Ecto neural progenitor cell (in vitro differentiated cells): ENCODE measurements around the gene CMYA5.
"Not testable (repeated sequence)": the region's sequence is repeated elsewhere in the genome, so short reads cannot be mapped to it uniquely, and the experiment has no call there.

Experiments used
- DNase-seq: peaks from one replicate; pipeline ENCODE4 v3.0.0-alpha.2; 2018; ENCODE audit warnings: low spot score

The CMYA5 gene

DNA sequence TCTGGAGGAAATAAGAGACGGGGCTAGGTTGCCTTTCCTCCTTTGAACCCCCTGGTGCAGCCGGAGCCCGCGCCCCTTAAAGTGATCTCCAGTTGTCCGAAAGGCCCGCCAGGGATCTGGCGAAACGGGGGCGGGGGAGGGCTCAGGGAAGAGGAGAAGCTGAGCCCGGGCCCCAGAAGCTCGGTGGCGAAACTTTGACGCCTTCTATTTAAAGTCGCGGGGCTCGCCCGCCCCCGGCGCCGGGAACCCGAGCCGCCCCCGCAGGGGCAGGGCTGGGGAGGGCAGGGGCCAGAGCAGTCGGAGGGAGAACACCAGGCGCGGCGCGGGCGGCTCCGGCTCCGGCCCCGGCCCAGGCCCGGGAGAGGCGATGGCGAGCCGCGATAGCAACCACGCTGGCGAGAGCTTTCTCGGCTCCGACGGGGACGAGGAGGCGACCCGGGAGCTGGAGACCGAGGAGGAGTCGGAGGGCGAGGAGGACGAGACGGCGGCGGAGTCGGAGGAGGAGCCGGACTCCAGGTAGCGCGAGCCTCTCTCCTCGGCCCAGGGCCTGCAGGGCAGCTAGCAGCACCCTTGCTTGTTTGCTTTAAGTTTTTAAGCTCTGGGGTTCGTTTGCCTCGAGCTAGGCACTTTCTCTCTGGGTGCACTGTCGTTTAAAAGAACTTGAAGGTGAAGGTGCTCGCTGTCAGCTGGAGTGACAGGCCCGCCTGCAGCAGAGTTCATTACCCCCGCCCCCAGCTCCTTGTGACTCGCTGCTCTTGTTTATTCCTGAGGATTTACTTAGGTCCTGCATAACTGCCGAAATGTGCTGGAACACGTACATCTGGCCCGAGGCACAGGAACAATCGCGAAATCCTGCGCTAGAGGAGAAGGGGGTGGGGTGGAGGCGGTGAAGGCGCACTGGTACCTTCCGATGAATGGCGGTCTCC is at the start of gene CMYA5:
CMYA5 (plus strand) TSS at position 296 of the 926 bp plus-strand sequence; CDS start at position 368, 72 bp downstream.
- DNase-seq, result peak; percentile 73

DNA sequence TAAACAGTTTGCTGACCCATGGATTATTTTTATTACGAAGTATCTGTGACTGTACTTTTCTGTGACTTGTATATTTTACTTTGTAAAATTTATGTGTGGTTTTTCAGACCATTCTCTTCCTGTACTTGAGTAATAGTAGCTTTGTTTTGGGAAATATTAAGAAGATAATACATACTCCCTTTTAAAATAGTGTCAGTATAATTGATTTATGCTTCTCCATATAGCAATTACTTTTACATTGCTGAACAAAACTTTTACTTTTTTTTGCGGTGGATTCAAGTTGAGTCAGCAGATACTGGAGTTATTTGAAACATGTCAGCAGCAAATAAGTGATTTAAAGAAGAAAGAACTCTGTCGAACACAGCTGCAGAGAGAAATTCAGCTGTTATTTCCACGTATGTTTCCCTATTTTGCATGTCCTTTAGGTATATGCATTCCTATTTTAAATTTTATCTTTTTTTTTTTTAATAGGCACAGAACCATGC is 49.0 kb upstream of the CMYA5 start:
- no peak for DNase-seq

GRCh38 chr5:79641414-79641813 is 48.2 kb upstream of the CMYA5 start:
- no peak for DNase-seq

- DNase-seq, result no peak
Measured at GRCh38 chr5:79642210-79642609, 47.4 kb upstream of the CMYA5 start.

DNA sequence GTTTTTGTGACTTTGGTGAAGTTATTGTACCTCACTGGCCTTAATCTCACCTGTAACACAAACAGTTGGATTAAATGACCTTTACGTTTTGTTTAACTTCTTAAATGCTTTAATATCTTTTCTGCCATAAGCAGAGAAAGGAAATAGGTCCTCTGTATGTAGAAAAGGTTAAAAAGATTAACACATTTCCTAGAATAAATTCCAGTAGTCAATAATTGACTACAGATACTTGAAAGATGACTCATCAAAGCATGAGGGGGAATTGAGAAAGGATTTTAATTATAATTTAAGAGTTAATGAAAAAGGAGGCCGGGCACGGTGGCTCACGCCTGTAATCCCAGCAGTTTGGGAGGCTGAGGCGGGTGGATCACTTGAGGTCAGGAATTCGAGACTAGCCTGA is 35.8 kb upstream of the CMYA5 start:
- DNase-seq, result no peak

- DNase-seq, result no peak
Measured at GRCh38 chr5:79663212-79663611, 26.4 kb upstream of the CMYA5 start.

GRCh38 chr5:79666758-79667157 is 22.9 kb upstream of the CMYA5 start:
- no peak for DNase-seq

GRCh38 chr5:79672392-79672791 is 17.2 kb upstream of the CMYA5 start:
- no peak for DNase-seq

- not testable (repeated sequence) for DNase-seq
Measured at GRCh38 chr5:79676354-79676753, 13.3 kb upstream of the CMYA5 start.

GRCh38 chr5:79682102-79682501 is 7.5 kb upstream of the CMYA5 start:
- DNase-seq, result not testable (repeated sequence)

GRCh38 chr5:79684782-79685181 is 4.9 kb upstream of the CMYA5 start:
- DNase-seq, result no peak

GRCh38 chr5:79685627-79686026 is 4.0 kb upstream of the CMYA5 start:
- no peak for DNase-seq

- no peak for DNase-seq
Measured at GRCh38 chr5:79686799-79687198, 2.8 kb upstream of the CMYA5 start.

DNA sequence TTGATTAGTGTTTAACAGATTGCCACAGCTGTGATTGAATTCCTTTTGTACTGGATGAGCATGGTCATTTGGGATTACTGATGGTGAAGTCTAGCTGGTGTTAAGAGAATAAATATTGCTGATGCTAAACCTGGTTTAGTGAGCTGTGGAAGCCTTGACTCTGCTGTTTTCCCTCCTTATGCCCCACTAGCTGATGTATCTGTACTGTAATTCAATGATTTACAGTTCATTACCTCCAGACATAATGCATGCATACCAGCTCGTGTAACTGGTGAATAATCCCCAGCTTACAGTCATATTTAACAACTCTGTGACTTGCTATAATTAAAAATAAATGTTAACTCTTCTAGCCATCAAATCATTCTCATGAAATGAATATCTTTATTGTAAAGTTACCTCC is 1.7 kb upstream of the CMYA5 start:
- no peak for DNase-seq

GRCh38 chr5:79691007-79691406 is 1.4 kb downstream of the CMYA5 start:
- no peak for DNase-seq

- no peak for DNase-seq
Measured at GRCh38 chr5:79692596-79692995, 3.0 kb downstream of the CMYA5 start.

DNA sequence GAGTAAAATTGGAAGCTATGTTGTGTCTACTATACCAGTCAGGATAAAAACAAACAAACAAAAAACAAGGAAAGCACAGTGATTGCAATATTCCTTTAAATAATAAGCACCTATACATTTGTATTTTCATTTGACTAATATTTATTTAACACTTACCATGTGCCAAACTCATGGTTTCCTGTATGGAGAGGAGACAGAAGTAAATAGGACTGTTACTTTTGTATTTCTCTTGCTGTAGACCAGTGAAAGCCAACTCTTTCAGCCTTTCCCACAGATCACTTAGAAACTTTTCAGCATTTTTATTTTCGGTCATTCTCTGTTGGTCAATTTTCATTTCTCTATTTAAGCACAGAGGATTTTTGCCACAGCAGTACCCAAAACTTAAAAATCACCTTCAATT is 4.5 kb downstream of the CMYA5 start:
- DNase-seq, result no peak

DNA sequence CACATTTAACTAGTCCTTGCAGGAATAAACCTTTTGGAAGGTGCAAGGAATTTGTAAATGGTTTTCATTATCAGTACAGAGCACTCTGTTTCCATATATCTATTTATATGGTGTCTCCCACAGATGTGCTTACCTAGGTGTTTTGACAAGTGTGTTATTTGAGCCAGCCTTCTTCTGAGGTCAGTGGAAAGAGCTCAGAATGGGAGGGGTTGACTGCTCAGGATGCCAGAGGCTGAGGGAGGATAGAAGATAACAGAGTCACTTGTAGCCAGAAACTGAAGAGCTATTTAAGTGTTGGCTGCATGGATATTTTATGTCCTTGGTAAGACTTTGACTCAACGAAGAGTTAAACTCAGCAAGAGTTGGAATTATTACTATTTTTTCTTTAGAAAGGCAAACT is 5.0 kb downstream of the CMYA5 start:
- DNase-seq, result no peak

GRCh38 chr5:79695526-79695925 is 5.9 kb downstream of the CMYA5 start:
- DNase-seq, result no peak

GRCh38 chr5:79697222-79698170 is 7.9 kb downstream of the CMYA5 start:
- DNase-seq, result no peak

DNA sequence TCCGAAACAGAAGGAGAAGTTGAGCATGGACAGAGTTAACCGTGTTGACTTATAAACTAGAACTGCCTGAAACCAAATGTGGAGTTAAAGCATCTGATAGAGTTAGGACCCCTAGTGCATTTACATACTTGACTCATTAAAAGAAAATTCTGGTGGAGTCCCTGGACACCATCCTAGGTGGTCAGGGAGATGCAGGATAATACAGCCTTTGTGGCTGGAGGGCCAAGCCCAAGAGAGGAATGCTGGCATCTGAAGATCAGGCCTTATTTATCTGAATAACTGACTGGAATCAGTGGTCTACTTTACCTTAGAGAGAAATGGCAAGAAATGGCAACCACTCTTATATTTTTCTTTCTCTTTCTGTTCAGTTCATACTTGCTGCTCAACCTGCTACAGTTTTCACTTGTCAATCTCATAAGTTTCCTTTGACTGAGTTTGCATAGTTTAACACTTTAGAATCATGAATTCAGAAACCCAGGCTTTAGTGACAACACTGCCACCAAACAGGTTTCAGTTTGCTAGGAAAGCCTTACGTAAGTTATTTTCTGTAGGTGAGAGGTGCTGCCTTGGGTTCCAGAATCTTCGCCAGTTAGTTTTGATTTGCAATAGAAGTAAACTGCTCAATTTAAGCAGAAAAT is 10.2 kb downstream of the CMYA5 start:
- no peak for DNase-seq
